A673 (cell line): ENCODE measurements around the gene ITGA1. TPM values are rescaled to one million over a fixed set of nuclear protein-coding genes. Genes with fewer than 3 reads are reported as not detected.

Experiments used
- BruUV-seq: library from RNA; stranded (reverse); fragments of 400-500 nt; replicated peaks from 2 replicates; lab custom pipeline; 2021; lab: Mats Ljungman, UMichigan
- CTCF ChIA-PET: fragments of 300-600 bp; sonication (Branson Sonifier 250); formaldehyde crosslinking; loops from one replicate; lab custom pipeline; 2022; ENCODE audit warnings: antibody characterized with exemption; lab: Charles Lee
- POLR2A ChIA-PET: fragments of 300-600 bp; sonication (Branson Sonifier 250); formaldehyde crosslinking; loops from one replicate; lab custom pipeline; 2022; ENCODE audit warnings: antibody characterized with exemption; ENCODE audit not compliant: low non-redundant PET; lab: Charles Lee
- DNase-seq: peaks from one replicate; pipeline ENCODE4 v3.0.0-alpha.2; 2015; ENCODE audit warnings: low spot score
- H3K27ac ChIP-seq: fragments of 200-600 bp; sonication (generic); 2 replicates; pipeline ENCODE4 v1.5.1; 2016; ENCODE audit warnings: mixed run types, low read depth, mild to moderate bottlenecking, mixed read lengths, antibody characterized with exemption, low read length; ENCODE audit not compliant: poor library complexity, severe bottlenecking
- H3K27me3 ChIP-seq: fragments of 200-600 bp; sonication (generic); replicated peaks from 2 replicates; pipeline ENCODE4 v1.6.1; 2017; ENCODE audit warnings: mixed run types, low read depth, mild to moderate bottlenecking, mixed read lengths, antibody characterized with exemption, low read length; ENCODE audit not compliant: insufficient read depth, poor library complexity
- H3K36me3 ChIP-seq: fragments of 200-600 bp; sonication (generic); 2 replicates; pipeline ENCODE4 v1.6.1; 2016; ENCODE audit warnings: mixed run types, mild to moderate bottlenecking, mixed read lengths, antibody characterized with exemption, low read length; ENCODE audit not compliant: insufficient read depth, poor library complexity, severe bottlenecking
- H3K4me1 ChIP-seq: fragments of 200-600 bp; sonication (generic); 2 replicates; pipeline ENCODE4 v1.6.1; 2017; ENCODE audit warnings: mixed run types, mild to moderate bottlenecking, mixed read lengths, antibody characterized with exemption, low read length; ENCODE audit not compliant: insufficient read depth, poor library complexity, severe bottlenecking
- H3K4me3 ChIP-seq: fragments of 200-600 bp; sonication (generic); 2 replicates; pipeline ENCODE4 v1.5.1; 2016; ENCODE audit warnings: low read depth, mixed run types, mild to moderate bottlenecking, mixed read lengths, low read length; ENCODE audit not compliant: poor library complexity, severe bottlenecking
- H3K9me3 ChIP-seq: fragments of 200-600 bp; sonication (generic); 2 replicates; pipeline ENCODE4 v1.6.1; 2016; ENCODE audit warnings: mixed run types, low read depth, mild to moderate bottlenecking, mixed read lengths, antibody characterized with exemption, low read length; ENCODE audit not compliant: poor library complexity, severe bottlenecking
- EZH2 ChIP-seq: fragments of 200-600 bp; sonication (generic); IDR thresholded peaks from 2 replicates; pipeline ENCODE4 v1.6.1; 2017; ENCODE audit warnings: borderline replicate concordance, low read depth, mild to moderate bottlenecking, mixed read lengths, antibody characterized with exemption, low read length; ENCODE audit not compliant: poor library complexity, severe bottlenecking
- intact Hi-C: fragments of 100-400 bp; cut with micrococcal nuclease; formaldehyde crosslinking; loops from one replicate; pipeline ENCODE4 v1.10.0; 2022; ENCODE audit not compliant: unreplicated experiment
- total RNA-seq: library from RNA; stranded (reverse); gene quantifications from 2 replicates; pipeline ENCODE4 v1.2.3, GENCODE V29; 2021
- TF ChIP-seq, protein P1 (sequence below): fragments of 300-800, 200-600 bp; sonication (generic); conservative IDR thresholded peaks from 2 replicates; pipeline ENCODE4 v1.5.1; 2017; ENCODE audit warnings: low read depth, mild to moderate bottlenecking, antibody characterized with exemption, low read length, moderate library complexity, mixed read lengths

Gene ITGA1
- total RNA-seq, 1 experiment from 2014 or later: 8.1 TPM

DNA sequence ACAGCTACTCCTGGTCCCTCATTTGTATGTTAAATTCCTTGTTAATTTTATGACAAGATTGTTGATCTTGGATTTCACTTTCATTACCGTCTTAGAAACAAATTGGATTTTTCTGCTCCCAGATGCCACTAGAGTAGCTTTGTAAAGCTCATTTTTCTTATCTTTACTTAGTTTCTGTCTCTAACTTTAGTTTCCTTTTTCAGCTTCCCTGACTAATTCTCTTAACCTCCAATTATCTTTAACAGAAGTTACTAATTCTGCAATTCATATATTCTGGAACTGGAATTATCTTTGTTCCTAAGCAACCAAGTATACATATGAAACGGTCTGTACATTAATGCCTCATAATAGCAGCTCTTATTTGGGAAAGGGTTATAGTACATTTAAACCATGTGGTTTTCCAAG, 16.7 kb downstream of the ITGA1 start:
- H3K27ac ChIP-seq: peak overlapping the region; percentile 3
- TF ChIP-seq, protein P1, sequence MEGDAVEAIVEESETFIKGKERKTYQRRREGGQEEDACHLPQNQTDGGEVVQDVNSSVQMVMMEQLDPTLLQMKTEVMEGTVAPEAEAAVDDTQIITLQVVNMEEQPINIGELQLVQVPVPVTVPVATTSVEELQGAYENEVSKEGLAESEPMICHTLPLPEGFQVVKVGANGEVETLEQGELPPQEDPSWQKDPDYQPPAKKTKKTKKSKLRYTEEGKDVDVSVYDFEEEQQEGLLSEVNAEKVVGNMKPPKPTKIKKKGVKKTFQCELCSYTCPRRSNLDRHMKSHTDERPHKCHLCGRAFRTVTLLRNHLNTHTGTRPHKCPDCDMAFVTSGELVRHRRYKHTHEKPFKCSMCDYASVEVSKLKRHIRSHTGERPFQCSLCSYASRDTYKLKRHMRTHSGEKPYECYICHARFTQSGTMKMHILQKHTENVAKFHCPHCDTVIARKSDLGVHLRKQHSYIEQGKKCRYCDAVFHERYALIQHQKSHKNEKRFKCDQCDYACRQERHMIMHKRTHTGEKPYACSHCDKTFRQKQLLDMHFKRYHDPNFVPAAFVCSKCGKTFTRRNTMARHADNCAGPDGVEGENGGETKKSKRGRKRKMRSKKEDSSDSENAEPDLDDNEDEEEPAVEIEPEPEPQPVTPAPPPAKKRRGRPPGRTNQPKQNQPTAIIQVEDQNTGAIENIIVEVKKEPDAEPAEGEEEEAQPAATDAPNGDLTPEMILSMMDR: no peak
- TF ChIP-seq EZH2: no peak
- H3K27me3 ChIP-seq: no peaks in the 10 kb centered on the region
- ChIA-PET CTCF (no interaction called here), POLR2A (no interaction called here)
- intact Hi-C loops: no loop called here
- no peak for DNase-seq
- H3K4me3 ChIP-seq: peak overlapping the region; percentile 20
- H3K36me3 ChIP-seq: peaks cover 18% of the 10 kb centered on the region
- no peaks in the 10 kb centered on the region for H3K9me3 ChIP-seq
- BruUV-seq: no TSS peak
- peaks cover 28% of the 10 kb centered on the region for H3K4me1 ChIP-seq

DNA sequence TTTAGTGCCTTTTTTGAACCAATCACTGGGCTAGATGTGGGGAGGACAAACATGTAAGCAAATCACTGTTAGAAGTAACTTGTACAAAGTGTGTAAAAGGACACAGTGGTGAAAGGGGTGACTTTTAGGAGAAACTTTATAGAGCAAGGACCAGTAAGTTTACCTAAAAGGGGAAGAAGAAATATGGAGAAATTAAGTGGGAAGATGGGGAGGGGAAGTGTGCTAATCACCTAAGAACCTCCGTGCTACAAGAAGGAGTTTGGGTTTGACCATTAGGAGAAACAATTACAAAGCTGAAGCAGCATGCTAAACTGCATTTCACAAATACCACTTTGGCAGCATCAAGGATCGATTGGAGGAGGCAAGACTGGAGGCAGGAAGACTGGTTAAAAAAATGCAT, 17.3 kb downstream of the ITGA1 start:
- ChIA-PET POLR2A (no interaction called here), CTCF (no interaction called here)
- Histone ChIP-seq H3K4me3 (no peak overlapping the region), H3K9me3 (no peaks in the 10 kb centered on the region), H3K36me3 (peaks cover 18% of the 10 kb centered on the region), H3K27me3 (no peaks in the 10 kb centered on the region), H3K4me1 (peaks cover 28% of the 10 kb centered on the region), H3K27ac (no peak overlapping the region)
- DNase-seq: no peak
- TF ChIP-seq, protein P1: no peak
- no peak for TF ChIP-seq EZH2
- no TSS peak for BruUV-seq
- intact Hi-C loops: no loop called here

DNA sequence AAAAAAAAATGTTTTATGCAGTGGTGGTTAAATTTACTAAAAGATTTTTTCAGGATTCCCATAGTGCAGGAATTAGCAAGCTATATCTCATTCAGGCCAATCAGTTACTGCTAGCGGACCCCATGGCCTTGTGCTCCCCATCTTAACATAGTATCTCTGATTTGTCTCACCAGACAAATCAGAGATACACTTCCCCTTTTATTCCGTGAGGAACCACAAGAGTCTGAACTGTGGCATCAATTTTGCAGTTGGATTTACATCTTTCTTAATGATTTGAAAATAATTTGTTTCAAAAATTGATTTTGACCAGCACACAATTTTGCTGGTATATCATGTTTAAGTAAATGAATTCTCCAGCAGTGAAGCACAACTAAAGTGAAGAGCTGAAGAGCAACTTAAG, 17.9 kb downstream of the ITGA1 start:
- no peaks in the 10 kb centered on the region for H3K27me3 ChIP-seq
- ChIA-PET POLR2A (no interaction called here), CTCF (no interaction called here)
- H3K27ac ChIP-seq: no peak overlapping the region
- H3K4me3 ChIP-seq: no peak overlapping the region
- DNase-seq: no peak
- H3K4me1 ChIP-seq: peaks cover 28% of the 10 kb centered on the region
- no peaks in the 10 kb centered on the region for H3K9me3 ChIP-seq
- TF ChIP-seq, protein P1: no peak
- TF ChIP-seq EZH2: no peak
- peaks cover 18% of the 10 kb centered on the region for H3K36me3 ChIP-seq
- intact Hi-C loops: no loop called here
- BruUV-seq: no TSS peak
